ENCODE results near the gene CCDC112. TPM values are rescaled to one million over a fixed set of nuclear protein-coding genes. Genes with fewer than 3 reads are reported as not detected.

Gene CCDC112
- total and polyA plus RNA-seq, 9 of the 15 experiments (the other 6 are each of a cell fraction or from before 2014, with no cell fraction given), result 3.3 to 15.3 (median 7.4) TPM

- no peak for ATAC-seq
- BruUV-seq (replicated peaks), result no TSS peak
- ChIA-PET CTCF (ENCODE audit: low intra/inter-chr PET ratio) (interaction anchor here (0.7 kb wide), 1 partner anchor 339 kb away, joined by 3 read pairs; no protein-coding TSS in a partner anchor), POLR2A (no interaction called here)
- Histone ChIP-seq H4K20me1 (replicated peaks; ENCODE audit: control insufficient read depth, insufficient read depth, low read length) (no peaks in the 10 kb centered on the region), H3K27me3 (ENCODE audit: control insufficient read depth in 2 of 2, insufficient read depth in 2 of 2, low read length in 2 of 2) (no peaks in the 10 kb centered on the region), H3K79me2 (ENCODE audit: control insufficient read depth, insufficient read depth, low read length) (no peaks in the 10 kb centered on the region), H3K9me1 (ENCODE audit: control insufficient read depth, insufficient read depth, low read length) (no peaks in the 10 kb centered on the region), H3K27ac (ENCODE audit: extremely low read depth, low read depth, low read length) (no peak overlapping the region), H2AFZ (ENCODE audit: low read depth, low read length) (no peak overlapping the region), H3K4me2 (ENCODE audit: insufficient read depth, low read length) (no peak overlapping the region), H3K4me1 (replicated peaks in 1 of 2; ENCODE audit: control insufficient read depth in 2 of 2, insufficient read depth in 2 of 2, low read length in 2 of 2) (no peaks in the 10 kb centered on the region), H3K9ac (ENCODE audit: insufficient read depth in 1 of 2, low read depth in 2 of 2, low read length in 2 of 2) (no peak overlapping the region), H3K9me3 (replicated peaks; ENCODE audit: control insufficient read depth, insufficient read depth, low read depth, low read length) (no peaks in the 10 kb centered on the region), H3K36me3 (ENCODE audit: control insufficient read depth, insufficient read depth, low read length) (peaks cover 37% of the 10 kb centered on the region; the same call in 2 of the 3 replicates), H3K4me3 (no peak overlapping the region)
- FAIRE-seq, result no peak
- no peak for DNase-seq (ENCODE audit: extremely low read depth in 1 of 4, low spot score in 3 of 4)
- in situ Hi-C loops (cut with MboI) (no loop called here), intact Hi-C loops (cut with micrococcal nuclease) (no loop called here)
- TF ChIP-seq SRSF1 (IDR thresholded peaks at IDR 0.05; ENCODE audit: low read depth, low read length) (no peak), ZNF740 (CRISPR knock-in tag; IDR thresholded peaks at IDR 0.05) (no peak), ZNF740 (tag; IDR thresholded peaks at IDR 0.05) (no peak), CTCFL (IDR thresholded peaks at IDR 0.05; ENCODE audit: borderline replicate concordance, insufficient read depth, low read depth, low read length, poor library complexity, severe bottlenecking) (no peak), RFX5 (IDR thresholded peaks at IDR 0.05; ENCODE audit: low read depth, low read length) (no peak), SFPQ (IDR thresholded peaks at IDR 0.05; ENCODE audit: low read depth, low read length) (no peak)
- WGBS (ENCODE audit: insufficient coverage, low coverage, missing lambda C conversion rate), result 80% methylated on average over 3 of the region's 3 CpGs
These were observed 59.4 kb downstream of the CCDC112 start for GRCh38 chr5:115237066-115237465.

All from K562 (cell line).